ENCODE data around the gene FBXL12. TPM values are rescaled to one million over a fixed set of nuclear protein-coding genes. Genes with fewer than 3 reads are reported as not detected.
A peak's percentile ranks its signal among the peaks of the same experiment; 100 is the strongest.
"Not testable (repeated sequence)": the region's sequence is repeated elsewhere in the genome, so short reads cannot be mapped to it uniquely, and the experiment has no call there.

The FBXL12 gene
- total RNA-seq, 4 donors from 2014 or later: 39.8 to 87.9 (median 70.8) TPM

- TF ChIP-seq POLR2A (IDR thresholded peaks at IDR 0.05) (no peak), CTCF (IDR thresholded peaks at IDR 0.05) (no peak)
- Histone ChIP-seq H3K27ac (no peak overlapping the region), H3K9me3 (no peaks in the 10 kb centered on the region), H3K36me3 (no peaks in the 10 kb centered on the region), H3K4me3 (no peak overlapping the region), H3K4me1 (peaks cover 0 to 25% (median 10%) of the 10 kb centered on the region in 4 donors), H3K27me3 (no peaks in the 10 kb centered on the region)
- DNase-seq: no peak
These were observed 4.9 kb upstream of the FBXL12 start for GRCh38 chr19:9823816-9824215.

DNA sequence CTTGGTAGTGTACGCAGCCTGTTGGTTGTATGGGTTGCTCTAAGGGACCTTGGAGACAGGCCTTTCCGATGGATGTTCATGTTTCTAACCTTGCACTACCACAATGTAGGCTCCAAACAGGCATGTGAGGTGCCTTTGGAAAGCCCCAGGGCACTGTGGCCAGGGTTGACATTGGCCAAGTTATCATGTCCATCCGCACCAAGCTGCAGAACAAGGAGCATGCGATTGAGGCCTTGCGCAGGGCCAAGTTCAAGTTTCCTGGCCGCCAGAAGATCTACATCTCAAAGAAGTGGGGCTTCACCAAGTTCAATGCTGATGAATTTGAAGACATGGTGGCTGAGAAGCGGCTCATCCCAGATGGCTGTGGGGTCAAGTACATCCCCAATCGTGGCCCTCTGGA lies 1.2 kb upstream of the FBXL12 start:
- not testable (repeated sequence) for DNase-seq, H3K27me3 ChIP-seq, H3K9me3 ChIP-seq, H3K36me3 ChIP-seq
- Histone ChIP-seq H3K4me3 (peak overlapping the region in 2 of 4 donors; percentile 45 to 84), H3K27ac (peak overlapping the region; percentile 87 to 99 (median 95)), H3K4me1 (peaks cover 0 to 22% (median 13%) of the 10 kb centered on the region in 4 donors)

DNA sequence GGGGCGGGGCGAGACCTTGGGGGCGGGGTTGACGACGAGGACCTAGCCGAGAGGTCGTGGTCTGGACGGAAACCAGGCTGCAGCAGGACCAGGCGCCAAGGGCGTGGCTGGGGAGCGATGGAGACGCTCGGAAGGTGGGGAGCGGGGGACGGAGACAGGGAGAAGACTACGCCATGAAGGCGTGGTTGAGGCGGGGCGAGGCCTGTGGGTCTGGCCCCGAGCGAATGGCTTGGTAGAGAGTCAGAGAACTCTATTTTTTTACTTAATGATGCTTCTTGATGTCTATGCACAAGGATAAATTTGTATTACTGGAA lies 674 bp upstream of the FBXL12 start:
- DNase-seq: no peak
- Histone ChIP-seq H3K27me3 (no peaks in the 10 kb centered on the region), H3K4me3 (peak overlapping the region; percentile 45 to 96 (median 84)), H3K4me1 (peaks cover 0 to 22% (median 13%) of the 10 kb centered on the region in 4 donors), H3K9me3 (peaks cover 0 to 6% (median 0%) of the 10 kb centered on the region in 4 donors), H3K27ac (peak overlapping the region; percentile 87 to 99 (median 95)), H3K36me3 (no peaks in the 10 kb centered on the region)
- TF ChIP-seq CTCF (IDR thresholded peaks at IDR 0.05) (no peak), POLR2A (IDR thresholded peaks at IDR 0.05) (peak in 1 of 2 donors; percentile 22)

DNA sequence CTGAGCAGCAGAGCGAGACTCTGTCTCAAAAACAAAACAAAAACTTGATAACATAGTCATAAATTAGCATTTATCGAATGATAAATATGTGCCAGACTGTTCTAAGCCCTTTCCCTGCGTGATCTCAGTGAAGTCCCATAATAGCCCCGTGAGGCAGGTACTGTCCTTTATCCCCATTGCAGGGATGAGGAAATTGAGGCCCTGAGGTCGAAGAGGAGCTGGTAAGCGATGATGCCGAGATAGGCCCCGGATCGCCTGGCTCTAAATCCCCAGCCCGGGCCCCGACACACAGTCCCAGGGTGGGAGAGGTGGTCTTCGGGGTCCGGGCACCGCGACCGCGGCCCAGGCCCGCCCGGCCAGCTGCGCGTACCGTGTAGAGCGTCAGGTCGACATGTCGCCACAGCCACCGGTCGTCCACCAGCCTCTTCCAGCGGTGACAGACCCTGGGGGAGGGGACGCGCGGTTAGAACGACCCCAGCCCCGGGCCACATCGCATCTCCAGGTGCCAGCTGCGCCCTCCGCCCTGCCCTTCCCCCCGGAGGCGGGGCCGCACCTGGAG lies 625 bp downstream of the FBXL12 start:
- DNase-seq: no peak
- TF ChIP-seq CTCF (IDR thresholded peaks at IDR 0.05): no peak
- no peak for TF ChIP-seq POLR2A (IDR thresholded peaks at IDR 0.05)
- peaks cover 0 to 22% (median 13%) of the 10 kb centered on the region in 4 donors for H3K4me1 ChIP-seq
- H3K9me3 ChIP-seq: peaks cover 0 to 6% (median 0%) of the 10 kb centered on the region in 4 donors
- H3K27me3 ChIP-seq: no peaks in the 10 kb centered on the region
- H3K27ac ChIP-seq: peak overlapping the region; percentile 87 to 99 (median 95)
- H3K4me3 ChIP-seq: peak overlapping the region; percentile 84 to 96 (median 86)
- peaks cover 0 to 7% (median 0%) of the 10 kb centered on the region in 3 donors for H3K36me3 ChIP-seq

GRCh38 chr19:9811139-9811538 lies 7.7 kb downstream of the FBXL12 start:
- DNase-seq: no peak
- peaks cover 0 to 55% (median 0%) of the 10 kb centered on the region in 3 donors for H3K36me3 ChIP-seq

More at GRCh38 chr19:9811139-9811538, 7.7 kb downstream of the FBXL12 start:
- Histone ChIP-seq H3K27me3 (no peaks in the 10 kb centered on the region), H3K4me3 (no peak overlapping the region), H3K9me3 (peaks cover 0 to 6% (median 0%) of the 10 kb centered on the region in 4 donors), H3K4me1 (peaks cover 0 to 4% (median 0%) of the 10 kb centered on the region in 4 donors), H3K27ac (no peak overlapping the region)
- TF ChIP-seq POLR2A (IDR thresholded peaks at IDR 0.05) (no peak), CTCF (IDR thresholded peaks at IDR 0.05) (no peak)

Measured in Peyer's patch (tissue), 4 donors.